GM18909 (cell line): ENCODE measurements around the gene PID1.

Experiments
- ATAC-seq: cut with Tn5 transposase; IDR thresholded peaks from one replicate; pipeline ENCODE4 v1.9.1; 2021; ENCODE audit warnings: mild to moderate bottlenecking; ENCODE audit not compliant: unreplicated experiment, poor library complexity

The PID1 gene

GRCh38 chr2:229130522-229130921 lies 140.6 kb downstream of the PID1 start:
- no peak for ATAC-seq

DNA sequence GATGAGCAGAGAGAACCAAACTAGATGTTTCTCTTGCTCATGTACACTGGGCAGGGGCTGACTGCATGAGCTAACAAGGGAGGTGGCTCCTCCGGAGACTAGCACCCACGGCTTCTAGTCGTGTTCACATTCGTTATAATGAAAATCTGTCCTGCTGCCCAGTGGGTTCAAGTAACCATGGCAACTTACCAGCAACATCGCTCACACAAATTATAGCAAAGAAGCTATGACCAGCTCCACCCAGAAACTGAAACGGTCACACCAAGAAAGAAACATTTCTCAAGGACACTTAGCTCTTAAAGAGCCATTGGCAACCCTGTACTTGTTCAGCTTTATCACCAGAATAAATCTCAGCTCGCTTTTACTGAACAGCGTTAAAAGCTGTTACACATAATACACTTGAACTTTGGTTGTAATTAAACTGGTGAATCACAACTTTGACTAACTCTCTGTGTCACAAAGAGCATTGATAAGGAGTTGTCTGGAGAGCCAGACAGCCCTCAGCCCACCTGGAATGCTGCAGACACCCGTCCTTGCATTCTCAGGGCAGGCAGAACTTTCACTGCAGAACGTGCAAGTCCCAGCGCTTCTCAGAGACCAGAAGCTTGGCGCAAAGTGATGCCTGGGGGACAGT lies 141.2 kb downstream of the PID1 start:
- ATAC-seq: no peak

- ATAC-seq: no peak
These were observed 143.6 kb downstream of the PID1 start for GRCh38 chr2:229127471-229127870.

DNA sequence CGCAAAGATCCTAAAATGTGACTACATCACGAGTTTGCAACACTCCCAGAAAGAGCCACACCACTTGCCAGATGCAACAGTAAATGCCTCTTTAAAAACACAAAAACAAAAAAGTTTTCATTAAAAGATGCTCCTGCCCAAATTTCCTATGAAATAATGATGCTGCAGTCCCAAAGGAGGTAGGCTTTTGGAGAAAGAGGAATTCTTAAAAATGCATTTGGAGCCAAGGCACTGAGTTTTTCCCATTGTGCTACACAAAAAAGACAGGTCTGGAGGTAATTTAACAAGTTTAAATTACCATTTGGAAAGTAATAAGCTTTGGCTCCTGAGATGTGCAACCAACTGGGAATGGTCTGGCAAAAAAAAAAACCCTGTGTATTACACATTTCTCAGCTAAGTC lies 145.0 kb downstream of the PID1 start:
- no peak for ATAC-seq

DNA sequence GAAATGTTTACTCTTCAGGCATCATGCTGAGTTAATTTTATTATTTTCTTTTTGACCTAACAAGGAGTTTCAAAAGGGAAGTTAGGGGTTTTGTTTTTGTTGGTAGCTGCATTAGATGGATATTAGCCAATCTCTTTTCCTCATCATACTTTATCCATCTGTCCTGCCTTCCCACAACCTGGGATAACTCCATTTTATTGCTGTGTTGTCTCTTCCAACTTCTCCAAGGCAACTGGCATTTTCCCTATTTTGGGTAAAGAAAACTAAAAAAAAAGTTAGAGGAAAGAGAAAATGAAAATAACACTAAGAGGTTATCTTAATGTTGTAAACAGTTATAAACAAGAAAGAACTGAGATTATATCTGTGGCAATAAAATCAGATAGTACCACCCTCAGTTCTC lies 147.0 kb downstream of the PID1 start:
- no peak for ATAC-seq

DNA sequence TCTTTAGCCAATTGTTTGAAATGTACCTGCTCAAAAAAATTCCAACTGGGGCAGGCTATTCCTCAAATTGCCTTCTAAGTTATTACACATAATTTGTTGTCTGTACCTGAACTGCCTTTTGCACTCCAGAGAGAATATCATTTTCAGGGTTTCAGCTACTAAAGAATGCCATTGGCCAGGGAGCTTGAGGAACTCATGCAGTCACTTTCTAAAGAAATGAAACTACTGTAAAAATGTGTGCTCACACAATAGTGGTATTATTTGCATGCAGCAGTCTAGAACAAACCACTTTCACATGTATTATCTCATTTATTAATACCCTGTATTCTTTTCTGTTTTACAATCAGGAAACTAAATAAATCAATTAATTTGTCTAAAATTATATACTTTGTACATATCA lies 152.2 kb downstream of the PID1 start:
- no peak for ATAC-seq

DNA sequence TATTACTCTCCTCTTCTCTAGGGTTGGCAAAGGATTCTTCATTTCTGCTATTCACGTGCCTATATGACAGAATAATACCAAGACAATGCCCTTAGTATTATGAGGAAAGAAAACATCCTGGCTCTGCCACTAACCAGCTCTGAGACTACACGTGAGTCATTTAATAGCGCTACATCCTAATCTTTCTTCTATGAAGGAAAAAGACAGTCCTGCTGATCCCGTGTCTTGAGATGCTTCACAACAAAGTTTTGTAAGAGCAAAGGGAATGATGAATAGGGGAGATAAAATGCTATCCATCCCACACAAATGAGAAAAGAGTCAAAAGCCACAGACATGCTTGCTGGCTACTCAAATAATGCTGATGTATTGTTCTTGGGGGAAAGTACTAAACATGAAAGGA lies 152.8 kb downstream of the PID1 start:
- ATAC-seq: no peak

- ATAC-seq: no peak
These were observed 159.3 kb downstream of the PID1 start for GRCh38 chr2:229111744-229112143.

DNA sequence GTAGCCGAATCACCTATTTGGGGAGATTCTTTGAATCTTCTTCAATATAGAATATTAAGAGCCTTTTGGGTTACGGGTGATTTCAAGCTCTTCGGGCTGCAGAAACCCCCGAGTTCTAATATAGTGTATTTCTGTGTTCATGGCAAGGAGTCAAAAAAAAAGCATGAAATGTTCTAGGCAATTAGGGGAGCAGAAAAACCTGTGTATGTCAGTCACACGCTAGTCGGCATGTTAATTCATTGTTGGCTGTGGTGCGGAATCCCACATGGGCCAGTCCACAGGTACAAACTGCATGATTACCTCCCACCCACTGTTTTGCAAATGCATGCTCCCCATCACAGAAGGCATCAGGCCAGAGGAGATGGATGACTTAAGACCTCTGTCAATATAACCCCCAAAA lies 161.9 kb downstream of the PID1 start:
- ATAC-seq: no peak

DNA sequence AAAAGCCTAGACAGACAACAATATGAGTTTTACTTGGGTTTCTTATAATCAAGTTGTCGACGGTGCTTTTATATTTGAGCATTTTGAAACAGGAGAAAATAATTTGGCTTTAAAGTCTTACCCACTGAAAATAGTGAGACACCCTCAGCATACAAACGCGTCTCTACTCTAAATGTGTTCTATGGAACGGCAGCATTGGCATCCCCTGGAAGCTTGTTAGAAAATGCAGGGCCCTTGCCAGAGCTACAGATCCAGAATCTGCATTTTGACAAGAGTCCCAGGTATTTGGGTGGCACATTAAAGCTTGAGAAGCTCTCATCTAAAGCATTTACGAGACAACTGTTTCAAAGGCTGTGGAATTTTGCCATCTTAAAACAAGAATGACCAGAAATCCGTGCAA lies 163.5 kb downstream of the PID1 start:
- ATAC-seq: no peak

DNA sequence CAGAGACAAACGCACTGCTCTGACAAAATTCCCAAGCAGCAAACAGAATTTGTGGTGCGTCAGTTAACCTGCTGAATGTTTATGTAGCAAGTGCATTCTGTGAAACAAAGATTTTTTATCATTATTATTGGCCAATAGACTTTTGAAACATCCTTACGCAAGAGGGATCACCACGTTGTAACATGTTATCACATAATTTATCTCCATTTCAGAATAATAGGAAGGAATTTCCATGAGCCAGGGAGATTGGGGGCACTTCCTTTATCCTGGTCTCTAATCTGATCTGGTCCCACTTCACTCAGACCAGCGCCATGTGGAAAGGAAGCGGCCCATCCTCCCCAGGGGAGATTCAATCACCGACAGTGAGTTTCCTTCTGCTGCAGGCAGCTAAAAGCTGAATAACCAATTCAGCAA lies 166.1 kb downstream of the PID1 start:
- ATAC-seq: no peak

DNA sequence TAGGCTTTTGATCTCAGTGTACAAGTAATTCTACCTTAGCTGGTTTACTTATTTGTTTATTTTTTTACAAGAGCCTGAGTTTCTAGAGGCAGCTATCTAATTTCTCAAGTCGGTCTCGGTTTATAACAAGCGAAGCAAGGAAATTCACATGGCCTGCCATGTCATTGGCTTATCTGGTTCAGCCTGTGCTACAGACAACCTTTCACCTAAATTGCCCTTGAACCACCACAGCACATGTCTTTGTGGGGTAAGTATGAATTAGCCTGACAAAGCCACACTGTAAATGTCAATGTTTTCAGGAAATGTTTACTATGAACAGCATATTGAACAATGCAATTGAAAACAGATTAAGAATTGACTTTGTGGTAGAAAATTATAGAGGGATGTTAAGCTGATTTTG lies 167.1 kb downstream of the PID1 start:
- ATAC-seq: no peak

DNA sequence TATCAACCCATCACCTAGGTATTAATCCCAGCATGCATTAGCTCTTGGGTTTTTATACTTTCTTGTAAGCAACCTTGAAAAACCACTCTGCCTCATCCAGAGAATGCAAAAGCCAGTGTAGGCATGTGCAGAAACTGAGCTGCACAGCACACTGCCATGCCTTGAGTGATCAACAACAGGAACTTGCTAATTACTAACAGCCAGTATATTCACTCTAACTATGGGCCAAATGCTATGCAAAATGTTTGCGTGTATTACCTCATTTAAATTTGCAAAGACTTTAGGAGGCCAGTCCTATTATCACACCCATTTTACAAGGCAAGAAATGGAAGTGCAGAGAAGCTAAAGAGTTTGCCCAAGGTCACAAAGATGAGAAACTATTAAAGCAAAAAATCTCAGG lies 169.8 kb downstream of the PID1 start:
- ATAC-seq: no peak

- no peak for ATAC-seq
These were observed 171.9 kb downstream of the PID1 start for GRCh38 chr2:229099231-229099630.

- no peak for ATAC-seq
These were observed 172.3 kb downstream of the PID1 start for GRCh38 chr2:229098801-229099200.

DNA sequence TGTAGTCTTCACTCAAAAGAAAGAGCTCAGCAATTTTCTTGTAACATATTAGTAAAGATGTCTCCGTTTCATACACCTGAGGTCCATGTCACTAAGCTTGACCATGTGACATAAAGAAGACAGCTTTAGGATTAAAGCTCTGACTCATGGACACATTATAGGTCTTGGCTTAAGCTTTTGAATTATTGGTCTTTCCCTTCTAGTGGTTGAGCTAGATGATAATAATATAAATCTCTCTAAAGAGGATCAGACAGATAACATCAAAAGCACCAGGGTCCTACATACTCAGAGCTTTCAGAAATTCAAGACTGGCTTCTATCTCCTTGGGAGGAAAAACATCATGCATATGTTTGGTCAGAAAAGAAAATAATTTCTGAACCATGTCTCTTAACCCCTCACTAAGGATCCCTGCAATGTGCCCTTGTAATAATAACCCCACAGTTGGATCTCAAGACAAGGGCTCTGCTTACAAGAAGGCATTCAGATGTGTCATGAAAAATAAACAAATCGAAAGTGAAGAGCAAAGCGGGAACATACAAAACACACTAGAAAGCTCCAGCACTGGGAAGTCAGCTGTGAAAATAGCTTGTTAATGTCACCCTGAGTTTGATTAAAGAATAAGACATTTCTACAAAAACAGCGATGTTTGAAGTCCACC lies 174.5 kb downstream of the PID1 start:
- ATAC-seq: no peak

- no peak for ATAC-seq
These were observed 175.6 kb downstream of the PID1 start for GRCh38 chr2:229095472-229095871.

GRCh38 chr2:229090225-229090624 lies 180.9 kb downstream of the PID1 start:
- no peak for ATAC-seq

DNA sequence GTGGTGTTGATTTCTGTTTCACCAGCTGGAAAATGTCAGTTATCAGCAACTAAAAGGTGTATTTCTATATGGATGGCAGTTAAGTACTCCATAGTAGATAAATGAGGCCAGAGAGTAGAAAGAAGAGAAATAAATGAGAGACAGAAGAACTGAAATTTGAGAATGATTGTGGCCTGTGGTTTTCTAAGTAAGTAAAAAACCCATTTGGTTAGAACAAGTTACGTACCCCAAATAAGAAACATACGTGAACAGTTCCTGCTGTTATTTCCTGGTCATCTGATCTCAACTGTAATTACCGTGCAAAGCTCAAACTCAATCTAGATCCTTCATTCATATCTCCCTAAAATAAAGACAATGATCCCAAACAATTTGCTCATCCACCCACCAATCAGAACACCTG lies 181.3 kb downstream of the PID1 start:
- no peak for ATAC-seq

DNA sequence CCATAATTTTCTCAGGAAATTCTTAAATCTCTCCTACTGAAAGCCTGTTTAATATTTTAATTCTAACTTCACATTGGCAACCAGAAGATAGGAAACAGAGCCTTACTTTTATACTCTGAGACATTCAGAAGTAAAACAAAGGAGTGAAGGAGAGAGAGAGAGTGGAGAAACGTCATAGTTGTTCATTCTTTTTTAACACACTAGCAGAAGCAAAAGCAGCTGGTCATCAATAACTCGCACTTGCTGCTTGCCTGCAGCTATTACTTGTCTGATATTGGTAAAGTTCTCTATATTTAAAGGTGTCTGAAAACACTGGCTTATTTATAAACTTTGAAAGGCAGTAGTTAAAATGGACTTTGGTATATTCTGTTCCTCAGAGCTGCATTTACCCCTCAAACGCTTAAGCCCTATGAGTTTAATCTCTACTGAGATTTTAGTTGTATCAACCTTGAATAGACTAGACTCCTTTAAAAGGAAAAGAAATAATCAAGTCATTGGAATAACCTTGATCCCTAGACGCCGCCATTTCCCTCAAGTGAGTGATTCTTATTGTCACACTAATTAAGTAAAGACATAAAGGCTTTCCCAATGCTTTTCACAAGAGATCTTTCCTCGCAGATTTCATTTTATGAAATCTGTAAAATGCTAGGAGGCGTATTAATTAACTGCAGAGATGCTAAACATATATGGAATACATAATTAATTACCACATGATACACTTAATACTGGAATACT lies 182.0 kb downstream of the PID1 start:
- ATAC-seq: no peak

DNA sequence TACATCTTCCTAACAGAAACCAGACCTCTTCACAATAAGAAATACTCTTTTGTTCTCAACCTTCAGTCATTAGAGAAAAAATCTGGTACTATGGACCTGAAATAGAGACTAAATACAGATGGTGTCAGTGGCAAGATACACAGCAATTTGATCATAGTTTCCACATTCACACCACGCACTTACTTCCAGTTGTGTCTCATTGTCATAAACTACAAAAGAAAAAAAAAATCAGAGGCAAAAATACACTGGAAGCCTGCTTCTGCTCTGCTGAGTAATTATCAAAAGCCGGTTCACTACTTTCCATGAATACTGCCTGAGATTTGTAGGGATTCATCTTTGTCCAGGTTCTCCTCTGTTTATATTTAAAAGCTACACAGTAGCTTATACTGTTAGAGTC lies 182.6 kb downstream of the PID1 start:
- no peak for ATAC-seq
